Measurements from ENCODE around the gene AP4E1. TPM values are rescaled to one million over a fixed set of nuclear protein-coding genes. Genes with fewer than 3 reads are reported as not detected.
"Not testable (repeated sequence)": the region's sequence is repeated elsewhere in the genome, so short reads cannot be mapped to it uniquely, and the experiment has no call there.

The AP4E1 gene
- total RNA-seq, 2 experiments from 2014 or later, result 6.8 to 9.4 TPM

GRCh38 chr15:50954837-50955236 is 46.4 kb downstream of the AP4E1 start:
- peaks cover 16% of the 10 kb centered on the region for H3K9me3 Mint-ChIP-seq
- H3K4me3 Mint-ChIP-seq; CTCF ChIA-PET; DNase-seq; H3K4me1 Mint-ChIP-seq (ENCODE audit: low read depth); H3K27ac Mint-ChIP-seq; intact Hi-C loops (cut with micrococcal nuclease); H3K27me3 Mint-ChIP-seq (ENCODE audit: low read depth): not testable (repeated sequence)
- peaks cover 88% of the 10 kb centered on the region for H3K36me3 Mint-ChIP-seq (ENCODE audit: low read depth)

GRCh38 chr15:50959717-50960116 is 51.2 kb downstream of the AP4E1 start:
- peaks cover 86% of the 10 kb centered on the region for H3K36me3 Mint-ChIP-seq (ENCODE audit: low read depth)
- H3K4me3 Mint-ChIP-seq, result no peak overlapping the region
- peaks cover 50% of the 10 kb centered on the region for H3K9me3 Mint-ChIP-seq
- intact Hi-C loops (cut with micrococcal nuclease), result no loop called here
- CTCF ChIA-PET, result no interaction called here
- no peak for DNase-seq
- no peaks in the 10 kb centered on the region for H3K27me3 Mint-ChIP-seq (ENCODE audit: low read depth)
- H3K4me1 Mint-ChIP-seq (ENCODE audit: low read depth), result no peaks in the 10 kb centered on the region
- H3K27ac Mint-ChIP-seq, result no peak overlapping the region

GRCh38 chr15:50964075-50964474 is 55.6 kb downstream of the AP4E1 start:
- no peak overlapping the region for H3K4me3 Mint-ChIP-seq
- CTCF ChIA-PET, result no interaction called here
- H3K36me3 Mint-ChIP-seq (ENCODE audit: low read depth), result peaks cover 80% of the 10 kb centered on the region
- H3K27me3 Mint-ChIP-seq (ENCODE audit: low read depth), result no peaks in the 10 kb centered on the region
- peaks cover 62% of the 10 kb centered on the region for H3K9me3 Mint-ChIP-seq
- no peaks in the 10 kb centered on the region for H3K4me1 Mint-ChIP-seq (ENCODE audit: low read depth)
- intact Hi-C loops (cut with micrococcal nuclease), result no loop called here
- DNase-seq, result no peak
- no peak overlapping the region for H3K27ac Mint-ChIP-seq

- intact Hi-C loops (cut with micrococcal nuclease), result no loop called here
These were observed 59.9 kb downstream of the AP4E1 start for GRCh38 chr15:50968353-50968752.

GRCh38 chr15:50970524-50970923 is 62.0 kb downstream of the AP4E1 start:
- Mint-ChIP-seq H3K36me3 (ENCODE audit: low read depth) (peaks cover 80% of the 10 kb centered on the region), H3K4me1 (ENCODE audit: low read depth) (peaks cover 3% of the 10 kb centered on the region), H3K27ac (peak overlapping the region; percentile 39), H3K9me3 (peaks cover 38% of the 10 kb centered on the region), H3K4me3 (no peak overlapping the region), H3K27me3 (ENCODE audit: low read depth) (no peaks in the 10 kb centered on the region)
- intact Hi-C loops (cut with micrococcal nuclease), result no loop called here
- CTCF ChIA-PET, result no interaction called here
- DNase-seq, result no peak

More at GRCh38 chr15:50968353-50968752, 59.9 kb downstream of the AP4E1 start:
- Mint-ChIP-seq H3K9me3 (peaks cover 52% of the 10 kb centered on the region), H3K36me3 (ENCODE audit: low read depth) (peaks cover 81% of the 10 kb centered on the region), H3K27me3 (ENCODE audit: low read depth) (no peaks in the 10 kb centered on the region), H3K27ac (no peak overlapping the region), H3K4me3 (no peak overlapping the region), H3K4me1 (ENCODE audit: low read depth) (peaks cover 3% of the 10 kb centered on the region)
- no peak for DNase-seq
- CTCF ChIA-PET, result no interaction called here

GRCh38 chr15:50971115-50971514 is 62.6 kb downstream of the AP4E1 start:
- intact Hi-C loops (cut with micrococcal nuclease), result no loop called here
- no peaks in the 10 kb centered on the region for H3K27me3 Mint-ChIP-seq (ENCODE audit: low read depth)
- H3K36me3 Mint-ChIP-seq (ENCODE audit: low read depth), result peaks cover 77% of the 10 kb centered on the region
- no peak for DNase-seq
- H3K4me3 Mint-ChIP-seq, result no peak overlapping the region
- H3K4me1 Mint-ChIP-seq (ENCODE audit: low read depth), result peaks cover 3% of the 10 kb centered on the region
- CTCF ChIA-PET, result interaction anchor here (0.7 kb wide), 1 partner anchor 33 kb away, joined by 5 read pairs; no protein-coding TSS in a partner anchor
- H3K9me3 Mint-ChIP-seq, result peaks cover 35% of the 10 kb centered on the region
- no peak overlapping the region for H3K27ac Mint-ChIP-seq

GRCh38 chr15:50971542-50971941 is 63.1 kb downstream of the AP4E1 start:
- H3K36me3 Mint-ChIP-seq (ENCODE audit: low read depth), result peaks cover 76% of the 10 kb centered on the region
- peaks cover 35% of the 10 kb centered on the region for H3K9me3 Mint-ChIP-seq
- no peak for DNase-seq
- intact Hi-C loops (cut with micrococcal nuclease), result no loop called here
- H3K4me1 Mint-ChIP-seq (ENCODE audit: low read depth), result peaks cover 3% of the 10 kb centered on the region
- CTCF ChIA-PET, result interaction anchor here (0.7 kb wide), 1 partner anchor 33 kb away, joined by 5 read pairs; no protein-coding TSS in a partner anchor
- no peak overlapping the region for H3K27ac Mint-ChIP-seq
- H3K4me3 Mint-ChIP-seq, result no peak overlapping the region
- no peaks in the 10 kb centered on the region for H3K27me3 Mint-ChIP-seq (ENCODE audit: low read depth)

GRCh38 chr15:50973605-50974004 is 65.1 kb downstream of the AP4E1 start:
- DNase-seq, result no peak
- CTCF ChIA-PET, result no interaction called here
- H3K36me3 Mint-ChIP-seq (ENCODE audit: low read depth), result peaks cover 63% of the 10 kb centered on the region
- peaks cover 4% of the 10 kb centered on the region for H3K4me1 Mint-ChIP-seq (ENCODE audit: low read depth)
- H3K9me3 Mint-ChIP-seq, result peaks cover 30% of the 10 kb centered on the region
- H3K27me3 Mint-ChIP-seq (ENCODE audit: low read depth), result no peaks in the 10 kb centered on the region
- H3K4me3 Mint-ChIP-seq, result no peak overlapping the region
- intact Hi-C loops (cut with micrococcal nuclease), result no loop called here
- H3K27ac Mint-ChIP-seq, result no peak overlapping the region

- H3K36me3 Mint-ChIP-seq (ENCODE audit: low read depth), result peaks cover 57% of the 10 kb centered on the region
- H3K4me3 Mint-ChIP-seq, result no peak overlapping the region
- intact Hi-C loops (cut with micrococcal nuclease), result no loop called here
- DNase-seq, result no peak
- H3K9me3 Mint-ChIP-seq, result peaks cover 6% of the 10 kb centered on the region
- no peak overlapping the region for H3K27ac Mint-ChIP-seq
- peaks cover 5% of the 10 kb centered on the region for H3K4me1 Mint-ChIP-seq (ENCODE audit: low read depth)
- CTCF ChIA-PET, result no interaction called here
- H3K27me3 Mint-ChIP-seq (ENCODE audit: low read depth), result no peaks in the 10 kb centered on the region
These were observed 68.7 kb downstream of the AP4E1 start for GRCh38 chr15:50977162-50977561.

GRCh38 chr15:50978580-50978979 is 70.1 kb downstream of the AP4E1 start:
- Mint-ChIP-seq H3K4me1 (ENCODE audit: low read depth) (peaks cover 5% of the 10 kb centered on the region), H3K27me3 (ENCODE audit: low read depth) (no peaks in the 10 kb centered on the region), H3K4me3 (no peak overlapping the region), H3K27ac (no peak overlapping the region), H3K36me3 (ENCODE audit: low read depth) (peaks cover 57% of the 10 kb centered on the region), H3K9me3 (peaks cover 9% of the 10 kb centered on the region)
- DNase-seq, result no peak
- intact Hi-C loops (cut with micrococcal nuclease), result no loop called here
- CTCF ChIA-PET, result interaction anchor here (0.6 to 1.5 kb wide), 4 partner anchors 11 to 314 kb away, joined by 3 read pairs; no protein-coding TSS in a partner anchor

- Mint-ChIP-seq H3K9me3 (peaks cover 9% of the 10 kb centered on the region), H3K27ac (no peak overlapping the region), H3K4me1 (ENCODE audit: low read depth) (peaks cover 5% of the 10 kb centered on the region), H3K4me3 (no peak overlapping the region), H3K27me3 (ENCODE audit: low read depth) (no peaks in the 10 kb centered on the region), H3K36me3 (ENCODE audit: low read depth) (peaks cover 58% of the 10 kb centered on the region)
- intact Hi-C loops (cut with micrococcal nuclease), result no loop called here
- CTCF ChIA-PET, result interaction anchor here (0.6 to 1.5 kb wide), 4 partner anchors 11 to 313 kb away, joined by 3 read pairs; no protein-coding TSS in a partner anchor
- DNase-seq, result no peak
These were observed 70.6 kb downstream of the AP4E1 start for GRCh38 chr15:50979041-50979440.

- peaks cover 18% of the 10 kb centered on the region for H3K36me3 Mint-ChIP-seq (ENCODE audit: low read depth)
These were observed 85.1 kb downstream of the AP4E1 start for GRCh38 chr15:50993598-50993997.

GRCh38 chr15:50996641-50997040 is 88.2 kb downstream of the AP4E1 start:
- intact Hi-C loops (cut with micrococcal nuclease), result no loop called here
- CTCF ChIA-PET, result no interaction called here

More at GRCh38 chr15:50993598-50993997, 85.1 kb downstream of the AP4E1 start:
- H3K27ac Mint-ChIP-seq, result no peak overlapping the region
- no peaks in the 10 kb centered on the region for H3K4me1 Mint-ChIP-seq (ENCODE audit: low read depth)
- no peak overlapping the region for H3K4me3 Mint-ChIP-seq
- DNase-seq, result no peak
- CTCF ChIA-PET, result no interaction called here
- no peaks in the 10 kb centered on the region for H3K9me3 Mint-ChIP-seq
- H3K27me3 Mint-ChIP-seq (ENCODE audit: low read depth), result no peaks in the 10 kb centered on the region
- intact Hi-C loops (cut with micrococcal nuclease), result no loop called here

More at GRCh38 chr15:50996641-50997040, 88.2 kb downstream of the AP4E1 start:
- DNase-seq, result no peak
- no peaks in the 10 kb centered on the region for H3K9me3 Mint-ChIP-seq
- no peaks in the 10 kb centered on the region for H3K4me1 Mint-ChIP-seq (ENCODE audit: low read depth)
- no peak overlapping the region for H3K27ac Mint-ChIP-seq
- H3K27me3 Mint-ChIP-seq (ENCODE audit: low read depth), result no peaks in the 10 kb centered on the region
- H3K36me3 Mint-ChIP-seq (ENCODE audit: low read depth), result peaks cover 21% of the 10 kb centered on the region
- no peak overlapping the region for H3K4me3 Mint-ChIP-seq
